Cardiac fibroblast (primary cell): ENCODE results near the gene FAM20C.
"Not testable (repeated sequence)": the region's sequence is repeated elsewhere in the genome, so short reads cannot be mapped to it uniquely, and the experiment has no call there.

Source experiments
- DNase-seq, 2 donors: peaks; one replicate each; pipeline versions ENCODE4 v3.0.0 to v3.0.0-alpha.2; 2010; ENCODE audit warnings: low read depth in 2 of 2
- H3K4me3 ChIP-seq, 2 donors: replicated peaks in 1 of 2; 1 replicate in 1 of 2; 2 replicates in 1 of 2; pipeline ENCODE4 v1.5.1; 2011; ENCODE audit warnings: low read depth in 2 of 2, low read length in 2 of 2, mild to moderate bottlenecking in 2 of 2, moderate library complexity in 1 of 2
- CTCF ChIP-seq: IDR thresholded peaks from one replicate; pipeline ENCODE4 v1.5.1; 2011; ENCODE audit warnings: low read depth, mild to moderate bottlenecking, low read length, inconsistent platforms

Gene FAM20C

GRCh38 chr7:260441-261281, 68.3 kb downstream of the FAM20C start:
- no peak overlapping the region for H3K4me3 ChIP-seq
- no peak for DNase-seq
- no peak for TF ChIP-seq CTCF

GRCh38 chr7:261341-262250, 69.2 kb downstream of the FAM20C start:
- no peak for DNase-seq
- no peak overlapping the region for H3K4me3 ChIP-seq
- no peak for TF ChIP-seq CTCF

GRCh38 chr7:262251-262572, 69.8 kb downstream of the FAM20C start:
- TF ChIP-seq CTCF: no peak
- no peak for DNase-seq
- no peak overlapping the region for H3K4me3 ChIP-seq

GRCh38 chr7:262631-263311, 70.4 kb downstream of the FAM20C start:
- DNase-seq, H3K4me3 ChIP-seq: not testable (repeated sequence)
- TF ChIP-seq CTCF: peak; percentile 7

GRCh38 chr7:263483-264351, 71.3 kb downstream of the FAM20C start:
- DNase-seq, H3K4me3 ChIP-seq: not testable (repeated sequence)
- peak; percentile 15 for TF ChIP-seq CTCF

GRCh38 chr7:264541-265191, 72.3 kb downstream of the FAM20C start:
- DNase-seq: no peak
- H3K4me3 ChIP-seq: no peak overlapping the region
- no peak for TF ChIP-seq CTCF
